Endothelial cell (in vitro differentiated cells): ENCODE measurements around the gene SEC22A. TPM values are rescaled to one million over a fixed set of nuclear protein-coding genes. Genes with fewer than 3 reads are reported as not detected.

Experiments
- DNase-seq: peaks from one replicate; pipeline ENCODE4 v3.0.0; 2021; ENCODE audit warnings: low spot score
- H3K27ac Mint-ChIP-seq: one replicate; pipeline ENCODE4 v1.8.0; 2021; ENCODE audit warnings: mixed read lengths, inconsistent platforms; ENCODE audit not compliant: unreplicated experiment
- H3K27me3 Mint-ChIP-seq: one replicate; pipeline ENCODE4 v1.8.0; 2021; ENCODE audit warnings: mild to moderate bottlenecking, moderate library complexity, mixed read lengths, inconsistent platforms; ENCODE audit not compliant: unreplicated experiment
- H3K36me3 Mint-ChIP-seq: one replicate; pipeline ENCODE4 v1.8.0; 2021; ENCODE audit warnings: mild to moderate bottlenecking, low read depth, mixed read lengths, inconsistent platforms; ENCODE audit not compliant: unreplicated experiment
- H3K4me1 Mint-ChIP-seq: one replicate; pipeline ENCODE4 v1.8.0; 2021; ENCODE audit warnings: mild to moderate bottlenecking, mixed read lengths, inconsistent platforms; ENCODE audit not compliant: unreplicated experiment
- H3K4me3 Mint-ChIP-seq: one replicate; pipeline ENCODE4 v1.8.0; 2021; ENCODE audit warnings: mild to moderate bottlenecking, mixed read lengths, inconsistent platforms; ENCODE audit not compliant: unreplicated experiment
- H3K9me3 Mint-ChIP-seq: one replicate; pipeline ENCODE4 v1.8.0; 2021; ENCODE audit warnings: mixed read lengths, inconsistent platforms; ENCODE audit not compliant: unreplicated experiment
- total RNA-seq: library from RNA; stranded (reverse); fragmentation: NEBNext Ultra II Directional; extraction: Animal tissue kit (Norgen Biotek cat#: 25700); gene quantifications from one replicate; pipeline ENCODE4 v1.2.1, GENCODE V29; 2021; ENCODE audit not compliant: unreplicated experiment
- TF ChIP-seq, protein P1 (sequence below): fragments of 200-600 bp; sonication (generic); IDR thresholded peaks from one replicate; pipeline ENCODE4 v1.5.0; 2021; ENCODE audit warnings: antibody characterized with exemption; ENCODE audit not compliant: unreplicated experiment

SEC22A gene
- total RNA-seq, 1 donor from 2014 or later = 14.9 TPM

- no peaks in the 10 kb centered on the region for H3K9me3 Mint-ChIP-seq
- H3K36me3 Mint-ChIP-seq = no peaks in the 10 kb centered on the region
- no peak overlapping the region for H3K4me3 Mint-ChIP-seq
- no peaks in the 10 kb centered on the region for H3K4me1 Mint-ChIP-seq
- H3K27ac Mint-ChIP-seq = no peak overlapping the region
- no peak for DNase-seq
- peaks cover 8% of the 10 kb centered on the region for H3K27me3 Mint-ChIP-seq
- TF ChIP-seq, protein P1, sequence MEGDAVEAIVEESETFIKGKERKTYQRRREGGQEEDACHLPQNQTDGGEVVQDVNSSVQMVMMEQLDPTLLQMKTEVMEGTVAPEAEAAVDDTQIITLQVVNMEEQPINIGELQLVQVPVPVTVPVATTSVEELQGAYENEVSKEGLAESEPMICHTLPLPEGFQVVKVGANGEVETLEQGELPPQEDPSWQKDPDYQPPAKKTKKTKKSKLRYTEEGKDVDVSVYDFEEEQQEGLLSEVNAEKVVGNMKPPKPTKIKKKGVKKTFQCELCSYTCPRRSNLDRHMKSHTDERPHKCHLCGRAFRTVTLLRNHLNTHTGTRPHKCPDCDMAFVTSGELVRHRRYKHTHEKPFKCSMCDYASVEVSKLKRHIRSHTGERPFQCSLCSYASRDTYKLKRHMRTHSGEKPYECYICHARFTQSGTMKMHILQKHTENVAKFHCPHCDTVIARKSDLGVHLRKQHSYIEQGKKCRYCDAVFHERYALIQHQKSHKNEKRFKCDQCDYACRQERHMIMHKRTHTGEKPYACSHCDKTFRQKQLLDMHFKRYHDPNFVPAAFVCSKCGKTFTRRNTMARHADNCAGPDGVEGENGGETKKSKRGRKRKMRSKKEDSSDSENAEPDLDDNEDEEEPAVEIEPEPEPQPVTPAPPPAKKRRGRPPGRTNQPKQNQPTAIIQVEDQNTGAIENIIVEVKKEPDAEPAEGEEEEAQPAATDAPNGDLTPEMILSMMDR = no peak
These were observed 90.9 kb downstream of the SEC22A start for GRCh38 chr3:123292321-123293310.

GRCh38 chr3:123294296-123294938 is 92.7 kb downstream of the SEC22A start:
- Mint-ChIP-seq H3K4me3 (no peak overlapping the region), H3K27me3 (peaks cover 6% of the 10 kb centered on the region), H3K9me3 (no peaks in the 10 kb centered on the region), H3K36me3 (no peaks in the 10 kb centered on the region), H3K27ac (no peak overlapping the region), H3K4me1 (no peaks in the 10 kb centered on the region)
- DNase-seq = no peak
- TF ChIP-seq, protein P1 = no peak

- no peak overlapping the region for H3K4me3 Mint-ChIP-seq
- TF ChIP-seq, protein P1 = no peak
- DNase-seq = no peak
- no peaks in the 10 kb centered on the region for H3K36me3 Mint-ChIP-seq
- H3K9me3 Mint-ChIP-seq = no peaks in the 10 kb centered on the region
- no peak overlapping the region for H3K27ac Mint-ChIP-seq
- no peaks in the 10 kb centered on the region for H3K4me1 Mint-ChIP-seq
- H3K27me3 Mint-ChIP-seq = peaks cover 4% of the 10 kb centered on the region
These were observed 93.6 kb downstream of the SEC22A start for GRCh38 chr3:123295171-123295900.

DNA sequence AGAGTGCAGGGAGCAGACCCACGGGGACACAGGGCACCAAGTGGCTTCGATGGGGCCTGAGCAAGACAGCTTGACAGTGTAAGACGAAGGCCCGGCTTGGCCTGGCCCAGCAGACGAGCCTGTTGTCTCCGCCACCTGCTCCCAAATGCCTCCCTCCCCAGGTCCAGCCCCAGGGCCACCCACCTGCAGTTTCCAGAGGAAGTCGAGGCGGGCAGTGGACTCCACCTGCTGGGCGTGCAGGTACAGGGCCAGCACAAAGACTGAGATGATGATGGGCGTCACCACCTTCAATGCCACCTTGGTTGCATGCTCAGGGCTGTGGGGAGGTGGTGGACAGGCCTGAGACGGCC is 94.1 kb downstream of the SEC22A start:
- Mint-ChIP-seq H3K27ac (no peak overlapping the region), H3K27me3 (peaks cover 4% of the 10 kb centered on the region), H3K4me3 (no peak overlapping the region), H3K9me3 (no peaks in the 10 kb centered on the region), H3K36me3 (no peaks in the 10 kb centered on the region), H3K4me1 (no peaks in the 10 kb centered on the region)
- DNase-seq = no peak
- TF ChIP-seq, protein P1 = no peak
